Small intestine (tissue), 16 donors: Measurements from ENCODE around the gene OTUD5. TPM values are rescaled to one million over a fixed set of nuclear protein-coding genes. Genes with fewer than 3 reads are reported as not detected.

ENCODE experiments used
- DNase-seq, 2 donors: peaks; one replicate each; pipeline versions ENCODE4 v3.0.0 to v3.0.0-alpha.2; 2013
- FAIRE-seq: peaks from 2 replicates; lab custom pipeline; 2012; peaks lifted over from hg19 to GRCh38; lab: Jason Lieb, UNC
- H3K27ac ChIP-seq, 3 donors: one replicate each; pipeline ENCODE4 v1.5.1; 2013; ENCODE audit warnings: low read length in 2 of 3, mild to moderate bottlenecking in 2 of 3, control low read depth in 1 of 3, inconsistent platforms in 1 of 3, low read depth in 1 of 3, moderate library complexity in 1 of 3
- H3K27me3 ChIP-seq, 3 donors: one replicate each; pipeline ENCODE4 v1.6.1; 2013; ENCODE audit warnings: low read length in 3 of 3, inconsistent platforms in 1 of 3; ENCODE audit not compliant: control insufficient read depth in 3 of 3, insufficient read depth in 3 of 3
- H3K36me3 ChIP-seq, 3 donors: one replicate each; pipeline ENCODE4 v1.6.1; 2013; ENCODE audit warnings: low read length in 3 of 3, inconsistent platforms in 1 of 3, low read depth in 1 of 3, mild to moderate bottlenecking in 1 of 3, moderate library complexity in 1 of 3; ENCODE audit not compliant: control insufficient read depth in 3 of 3, insufficient read depth in 2 of 3
- H3K4me1 ChIP-seq, 3 donors: one replicate each; pipeline ENCODE4 v1.6.1; 2013; ENCODE audit warnings: low read length in 2 of 3, inconsistent platforms in 1 of 3, low read depth in 1 of 3, mild to moderate bottlenecking in 1 of 3, moderate library complexity in 1 of 3; ENCODE audit not compliant: control insufficient read depth in 3 of 3, insufficient read depth in 2 of 3
- H3K4me3 ChIP-seq, 3 donors: one replicate each; pipeline ENCODE4 v1.5.1; 2013; ENCODE audit warnings: low read length in 3 of 3, control low read depth in 1 of 3, inconsistent platforms in 1 of 3, low read depth in 1 of 3, mild to moderate bottlenecking in 1 of 3, moderate library complexity in 1 of 3
- H3K9me3 ChIP-seq, 2 donors: one replicate each; pipeline ENCODE4 v1.6.1; 2013; ENCODE audit warnings: low read depth in 1 of 2, low read length in 1 of 2; ENCODE audit not compliant: control insufficient read depth in 2 of 2, insufficient read depth in 1 of 2
- WGBS, 3 donors: extraction: QIAGEN DNeasy Blood & Tissue Kit; methylation state at CpG; one replicate each; pipeline ENCODE4 v1.1.7; 2013; 5-methylcytosine and 5-hydroxymethylcytosine counted together
- long read RNA-seq, 10 donors: transcript quantifications; one replicate each; lab custom pipeline, GENCODE V29; 2026
- polyA plus RNA-seq, 4 donors: library from polyadenylated mRNA; stranded (reverse) in 3 of 4; unstranded in 1 of 4; fragments of 200-250 nt in 3 of 4; fragments of 120-200 nt in 1 of 4; gene quantifications; one replicate each; pipeline versions ENCODE4 v1.2.1 to v1.2.3, GENCODE V29; 2013
- donor health status: healthy with polysubstance abuse.
- donor health status: control.
- donor health status: control.
- donor health status: Bipolar disorder and iron deficiency.
- donor health status: healthy.

OTUD5 gene
- 10 to 100 TPM; 28.3 to 57.5 (median 42.3) TPM for polyA plus RNA-seq
- long read RNA-seq, donor 1, transcript OTUD5-202 (9 exons, 2,692 nt), result major isoform, 10 of 18 reads
- long read RNA-seq, donor 1, partial matches to known transcripts, result 8 of 18 reads
- long read RNA-seq, donor 1, other reads (novel, unspliced or antisense), result 0 of 18 reads
- long read RNA-seq, donor 2, partial matches to known transcripts, result 0 of 5 reads
- long read RNA-seq, donor 2, other reads (novel, unspliced or antisense), result 0 of 5 reads
- long read RNA-seq, donor 3, partial matches to known transcripts, result 6 of 7 reads
- long read RNA-seq, donor 3, other reads (novel, unspliced or antisense), result 0 of 7 reads
- long read RNA-seq, donor 4, partial matches to known transcripts, result 0 of 1 reads
- long read RNA-seq, donor 4, other reads (novel, unspliced or antisense), result 0 of 1 reads
- long read RNA-seq, donor 5, partial matches to known transcripts, result 0 of 1 reads
- long read RNA-seq, donor 5, other reads (novel, unspliced or antisense), result 0 of 1 reads
- long read RNA-seq, donor 6, partial matches to known transcripts, result 0 of 2 reads
- long read RNA-seq, donor 6, other reads (novel, unspliced or antisense), result 0 of 2 reads
- long read RNA-seq, donor 7, partial matches to known transcripts, result 0 of 3 reads
- long read RNA-seq, donor 7, other reads (novel, unspliced or antisense), result 0 of 3 reads
- long read RNA-seq, donor 8, result 0 reads
- long read RNA-seq, donor 9, result 0 reads
- long read RNA-seq, donor 10, transcript OTUD5-202 (9 exons, 2,692 nt), result major isoform, 5 of 14 reads
- long read RNA-seq, donor 10, partial matches to known transcripts, result 9 of 14 reads
- long read RNA-seq, donor 10, other reads (novel, unspliced or antisense), result 0 of 14 reads

DNA sequence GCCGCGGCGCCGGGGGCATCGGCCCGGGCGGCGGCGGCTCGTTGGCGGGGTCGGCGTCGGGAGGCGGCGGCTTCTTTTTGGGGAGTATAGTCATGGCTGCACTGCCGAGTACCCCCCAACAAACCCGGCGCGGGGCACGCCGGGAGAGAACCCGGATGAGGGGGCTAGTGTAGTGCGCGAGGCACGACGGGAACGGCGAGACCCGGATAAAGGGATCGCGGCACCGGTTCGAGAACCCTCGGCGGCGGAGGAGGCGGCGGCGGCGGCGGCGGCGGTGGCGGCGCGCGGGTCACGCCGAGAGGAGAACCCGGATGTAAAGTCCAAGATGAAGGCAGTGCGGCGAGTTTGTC is at the start of gene OTUD5:
TSS of gene OTUD5 (minus strand) at position 131 of the 350 bp plus-strand sequence. CDS start at position 94, 37 bp downstream.
- Histone ChIP-seq H3K27ac (peak within 1 kb of the TSS; percentile 90 to 100 (median 95)), H3K27me3 (no peaks in the 10 kb centered on the region), H3K4me3 (peak within 1 kb of the TSS; percentile 46 to 73 (median 57)), H3K36me3 (peaks cover 0 to 29% (median 0%) of the 10 kb centered on the region in 3 donors), H3K4me1 (peaks cover 0 to 22% (median 6%) of the 10 kb centered on the region in 3 donors), H3K9me3 (no peaks in the 10 kb centered on the region)
- DNase-seq (no peak), FAIRE-seq (no peak)
- 0 to 64% (median 25%) methylated on average over 17 to 53 of the region's 53 CpGs for WGBS, 3 donors

DNA sequence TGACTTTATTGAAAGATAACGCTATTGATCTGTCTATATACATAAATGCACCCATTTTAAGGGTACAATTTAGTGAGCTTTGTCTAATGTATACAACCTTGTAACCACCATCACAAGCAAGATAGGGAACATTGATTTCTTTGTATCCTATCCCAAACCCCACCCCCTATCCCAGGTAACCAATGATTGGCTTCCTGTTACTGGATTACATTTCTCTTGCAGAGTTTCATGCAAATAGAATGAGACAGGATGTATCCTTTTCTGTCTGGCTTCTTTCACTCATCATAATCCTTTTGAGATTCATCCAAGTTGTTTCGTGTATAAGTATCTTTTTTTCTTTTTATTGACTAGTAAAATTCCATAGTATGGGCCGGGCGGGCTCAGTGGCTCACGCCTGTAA is 46.3 kb upstream of the OTUD5 start:
- no peak for FAIRE-seq
- WGBS, 3 donors, result 83 to 87% (median 86%) methylated on average over 5 of the region's 5 CpGs
- Histone ChIP-seq H3K4me3 (no peak overlapping the region), H3K27ac (no peak overlapping the region), H3K4me1 (peaks cover 0 to 4% (median 0%) of the 10 kb centered on the region in 3 donors), H3K27me3 (no peaks in the 10 kb centered on the region), H3K36me3 (peaks cover 0 to 6% (median 0%) of the 10 kb centered on the region in 3 donors), H3K9me3 (no peaks in the 10 kb centered on the region)
- DNase-seq, result peak in 1 of 2 donors; percentile 5

- peak; percentile 83 to 90 for DNase-seq
- Histone ChIP-seq H3K4me1 (peaks cover 0 to 4% (median 0%) of the 10 kb centered on the region in 3 donors), H3K4me3 (peak within 1 kb of the TSS; percentile 48 to 90 (median 67)), H3K27me3 (no peaks in the 10 kb centered on the region), H3K27ac (peak within 1 kb of the TSS; percentile 67 to 99 (median 87)), H3K9me3 (no peaks in the 10 kb centered on the region), H3K36me3 (peaks cover 0 to 12% (median 0%) of the 10 kb centered on the region in 3 donors)
- peak; percentile 59 for FAIRE-seq
- WGBS, 3 donors, result 1 to 39% (median 9%) methylated on average over 37 to 38 of the region's 38 CpGs
These were observed 44.9 kb upstream of the OTUD5 start, which contains the start of gene GRIPAP1 for GRCh38 chrX:49002091-49002935. Gene GRIPAP1 (minus strand): TSS chrX:49002264. CDS start chrX:49002229, 35 bp downstream.

DNA sequence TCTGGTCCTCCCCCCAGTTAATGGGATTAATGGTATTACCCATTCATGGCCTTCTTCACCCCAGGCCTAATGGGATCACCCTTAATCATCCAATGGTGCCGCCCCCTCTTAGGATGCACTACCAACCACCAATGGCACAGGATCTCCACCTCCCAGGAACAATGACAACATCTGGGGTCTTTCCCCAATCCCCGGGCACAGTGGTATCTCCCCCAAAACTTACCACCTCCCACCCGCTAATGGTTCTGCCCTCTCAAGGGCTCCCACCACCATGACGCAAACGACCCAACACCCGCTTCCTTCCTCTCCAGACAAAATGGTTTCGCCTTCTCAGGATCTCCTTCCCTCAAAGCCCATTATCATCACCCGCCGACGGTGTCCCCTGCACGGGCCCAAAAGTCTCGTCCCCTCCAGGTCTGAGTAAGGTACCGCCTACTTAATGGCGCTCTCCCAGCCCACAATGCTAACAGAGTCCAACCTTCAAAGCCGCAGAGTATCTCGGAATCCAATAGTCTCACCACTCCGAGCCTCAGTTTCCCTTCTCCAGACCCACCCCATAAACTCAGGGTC is 44.2 kb upstream of the OTUD5 start:
- DNase-seq (peak; percentile 4 to 9), FAIRE-seq (no peak)
- 2 to 39% (median 3%) methylated on average over 16 to 17 of the region's 17 CpGs for WGBS, 3 donors
- H3K4me1 ChIP-seq, result peaks cover 0 to 4% (median 0%) of the 10 kb centered on the region in 3 donors
- peak overlapping the region in 2 of 3 donors; percentile 87 to 99 for H3K27ac ChIP-seq
- H3K4me3 ChIP-seq, result peak overlapping the region; percentile 48 to 90 (median 67)
- peaks cover 0 to 17% (median 0%) of the 10 kb centered on the region in 3 donors for H3K36me3 ChIP-seq
- H3K9me3 ChIP-seq, result no peaks in the 10 kb centered on the region
- no peaks in the 10 kb centered on the region for H3K27me3 ChIP-seq

- DNase-seq, result no peak
- Histone ChIP-seq H3K27me3 (no peaks in the 10 kb centered on the region), H3K9me3 (no peaks in the 10 kb centered on the region), H3K36me3 (peaks cover 0 to 17% (median 0%) of the 10 kb centered on the region in 3 donors), H3K4me3 (no peak overlapping the region), H3K4me1 (peaks cover 0 to 4% (median 0%) of the 10 kb centered on the region in 3 donors), H3K27ac (no peak overlapping the region)
- FAIRE-seq, result no peak
- 85 to 96% (median 93%) methylated on average over 2 to 4 of the region's 4 CpGs for WGBS, 3 donors
These were observed 43.2 kb upstream of the OTUD5 start for GRCh38 chrX:49000636-49001035.

DNA sequence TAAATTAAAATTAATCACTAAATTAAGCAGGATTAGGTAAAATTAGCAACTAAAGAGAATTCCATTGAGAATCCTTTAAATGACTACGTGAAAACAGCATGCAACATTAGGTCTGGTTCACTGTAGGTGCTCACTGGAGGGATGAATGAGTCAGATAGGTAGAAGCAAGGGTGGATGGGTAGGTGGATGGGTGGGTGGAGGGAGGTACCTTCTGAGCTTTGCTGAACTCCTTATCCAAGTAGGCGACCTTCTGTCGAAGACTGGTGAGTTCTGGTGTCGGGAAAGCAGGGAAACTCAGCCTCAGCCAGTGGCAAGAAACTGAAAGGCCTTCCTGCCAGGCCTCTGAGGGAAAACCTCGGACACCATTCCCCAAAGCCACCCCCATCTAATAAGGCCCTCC is 41.6 kb upstream of the OTUD5 start:
- Histone ChIP-seq H3K27ac (no peak overlapping the region), H3K4me3 (no peak overlapping the region), H3K27me3 (no peaks in the 10 kb centered on the region), H3K9me3 (no peaks in the 10 kb centered on the region), H3K4me1 (peaks cover 0 to 4% (median 0%) of the 10 kb centered on the region in 3 donors), H3K36me3 (peaks cover 0 to 21% (median 0%) of the 10 kb centered on the region in 3 donors)
- 85 to 91% (median 87%) methylated on average over 5 of the region's 5 CpGs for WGBS, 3 donors
- FAIRE-seq, result no peak
- DNase-seq, result no peak

GRCh38 chrX:48998391-48998790 is 41.0 kb upstream of the OTUD5 start:
- Histone ChIP-seq H3K36me3 (peaks cover 0 to 23% (median 0%) of the 10 kb centered on the region in 3 donors), H3K27ac (no peak overlapping the region), H3K4me3 (no peak overlapping the region), H3K27me3 (no peaks in the 10 kb centered on the region), H3K4me1 (peaks cover 0 to 4% (median 0%) of the 10 kb centered on the region in 3 donors), H3K9me3 (no peaks in the 10 kb centered on the region)
- DNase-seq (no peak), FAIRE-seq (no peak)
- WGBS, 3 donors, result 89 to 92% (median 90%) methylated on average over 4 of the region's 4 CpGs
